H1 (cell line): ENCODE results near the gene TBC1D9. TPM values are rescaled to one million over a fixed set of nuclear protein-coding genes. Genes with fewer than 3 reads are reported as not detected.
"Not testable (repeated sequence)": the region's sequence is repeated elsewhere in the genome, so short reads cannot be mapped to it uniquely, and the experiment has no call there.

ENCODE experiments used
- CTCF ChIA-PET: fragments of 300-600 bp; sonication (Branson Sonifier 250); formaldehyde crosslinking; loops from one replicate; lab custom pipeline; 2021; ENCODE audit not compliant: partially characterized antibody; lab: Charles Lee
- POLR2A ChIA-PET: fragments of 300-600 bp; sonication (Branson Sonifier 250); formaldehyde crosslinking; loops from one replicate; lab custom pipeline; 2021; ENCODE audit warnings: inconsistent platforms; ENCODE audit not compliant: partially characterized antibody; lab: Charles Lee
- DNase-seq, 2 experiments: peaks; one replicate each; pipeline versions ENCODE4 v3.0.0 to v3.0.0-alpha.2; 2010 to 2022; ENCODE audit warnings: low spot score in 2 of 2, low read depth in 1 of 2, mixed read lengths in 1 of 2
- FAIRE-seq: peaks from 2 replicates; lab custom pipeline; 2011; peaks lifted over from hg19 to GRCh38; lab: Jason Lieb, UNC
- H2AFZ ChIP-seq: 2 replicates; pipeline ENCODE4 v1.8.1; 2012; ENCODE audit warnings: low read length, inconsistent platforms
- H2AK5ac ChIP-seq: 2 replicates; pipeline ENCODE4 v1.6.1; 2013; ENCODE audit warnings: low read depth, low read length
- H2BK120ac ChIP-seq: replicated peaks from 2 replicates; pipeline ENCODE3; 2013; ENCODE audit warnings: low read depth, low read length, inconsistent platforms
- H2BK12ac ChIP-seq: 2 replicates; pipeline ENCODE4 v1.6.1; 2013; ENCODE audit warnings: low read depth, low read length
- H2BK15ac ChIP-seq: 2 replicates; pipeline ENCODE4 v1.6.1; 2013; ENCODE audit warnings: low read length
- H2BK20ac ChIP-seq: 2 replicates; pipeline ENCODE4 v1.6.1; 2013; ENCODE audit warnings: low read length
- H2BK5ac ChIP-seq: 2 replicates; pipeline ENCODE4 v1.6.1; 2013; ENCODE audit warnings: low read depth, low read length
- H3K14ac ChIP-seq: 2 replicates; pipeline ENCODE4 v1.6.1; 2013; ENCODE audit warnings: inconsistent platforms; ENCODE audit not compliant: insufficient read length
- H3K18ac ChIP-seq: 2 replicates; pipeline ENCODE4 v1.6.1; 2013; ENCODE audit warnings: low read length; ENCODE audit errors: extremely low read depth
- H3K23ac ChIP-seq: 2 replicates; pipeline ENCODE4 v1.6.1; 2013; ENCODE audit warnings: inconsistent platforms; ENCODE audit not compliant: insufficient read length
- H3K23me2 ChIP-seq: 2 replicates; pipeline ENCODE4 v1.6.1; 2013; ENCODE audit warnings: low read depth, low read length
- H3K27ac ChIP-seq: 2 replicates; pipeline ENCODE4 v1.6.1; 2011; ENCODE audit warnings: low read depth, low read length, inconsistent platforms
- H3K27me3 ChIP-seq, 4 experiments: replicated peaks in 1 of 4; 1 replicate in 1 of 4; 2 replicates in 3 of 4; pipeline versions ENCODE4 v1.6.1 to v1.8.1; 2011 to 2013; ENCODE audit warnings: low read length in 3 of 4, mild to moderate bottlenecking in 3 of 4, inconsistent platforms in 2 of 4, mixed read lengths in 2 of 4, moderate library complexity in 1 of 4; ENCODE audit not compliant: control insufficient read depth in 3 of 4, insufficient read depth in 3 of 4; ENCODE audit errors: extremely low read depth in 1 of 4
- H3K36me3 ChIP-seq, 4 experiments: 2 replicates each; pipeline versions ENCODE4 v1.6.1 to v1.8.1; 2011 to 2013; ENCODE audit warnings: mild to moderate bottlenecking in 4 of 4, low read length in 3 of 4, moderate library complexity in 2 of 4, control low read depth in 1 of 4, inconsistent platforms in 1 of 4; ENCODE audit not compliant: insufficient read depth in 4 of 4, control insufficient read depth in 2 of 4
- H3K4ac ChIP-seq: replicated peaks from 2 replicates; pipeline ENCODE3; 2013; ENCODE audit warnings: low read length, low read depth, mixed read lengths, inconsistent platforms; ENCODE audit not compliant: insufficient read length
- H3K4me1 ChIP-seq, 4 experiments: replicated peaks in 1 of 4; 1 replicate in 1 of 4; 2 replicates in 3 of 4; pipeline versions ENCODE4 v1.6.1 to v1.8.1; 2011 to 2013; ENCODE audit warnings: low read length in 3 of 4, inconsistent platforms in 2 of 4, mixed read lengths in 1 of 4; ENCODE audit not compliant: insufficient read depth in 4 of 4, control insufficient read depth in 3 of 4
- H3K4me2 ChIP-seq, 2 experiments: 2 replicates each; pipeline versions ENCODE4 v1.6.1 to v1.8.1; 2011 to 2013; ENCODE audit warnings: low read depth in 2 of 2, low read length in 2 of 2, control low read depth in 1 of 2, inconsistent platforms in 1 of 2, mild to moderate bottlenecking in 1 of 2; ENCODE audit not compliant: insufficient read depth in 1 of 2
- H3K4me3 ChIP-seq, 4 experiments: fragments of 200-600, 300-600 bp in 1 of 4; sonication (generic), shearing (Covaris generic), sonication (Bioruptor Twin) in 1 of 4; 2 replicates each; pipeline versions ENCODE4 v1.5.1 to v1.8.1; 2011 to 2016; ENCODE audit warnings: low read length in 4 of 4, low read depth in 3 of 4, control low read depth in 2 of 4, inconsistent platforms in 2 of 4, mild to moderate bottlenecking in 2 of 4, mixed read lengths in 1 of 4, moderate library complexity in 1 of 4; ENCODE audit not compliant: insufficient read depth in 2 of 4; ENCODE audit errors: extremely low read depth in 1 of 4
- H3K56ac ChIP-seq: replicated peaks from 2 replicates; pipeline ENCODE3; 2013; ENCODE audit warnings: low read depth, mild to moderate bottlenecking, mixed read lengths, low read length, inconsistent platforms; ENCODE audit not compliant: insufficient read length
- H3K79me1 ChIP-seq: 2 replicates; pipeline ENCODE4 v1.6.1; 2013; ENCODE audit warnings: low read depth, low read length, control low read depth
- H3K79me2 ChIP-seq, 2 experiments: 2 replicates each; pipeline versions ENCODE4 v1.6.1 to v1.8.1; 2012 to 2013; ENCODE audit warnings: low read length in 2 of 2, mild to moderate bottlenecking in 2 of 2, inconsistent platforms in 1 of 2; ENCODE audit not compliant: insufficient read depth in 2 of 2, control insufficient read depth in 1 of 2
- H3K9ac ChIP-seq, 4 experiments: replicated peaks in 1 of 4; 1 replicate in 1 of 4; 2 replicates in 3 of 4; pipeline versions ENCODE4 v1.6.1 to v1.8.1; 2011 to 2013; ENCODE audit warnings: low read depth in 3 of 4, low read length in 3 of 4, control low read depth in 2 of 4, mild to moderate bottlenecking in 2 of 4, moderate library complexity in 2 of 4, inconsistent platforms in 1 of 4; ENCODE audit errors: extremely low read depth in 1 of 4
- H3K9me3 ChIP-seq, 2 experiments: 2 replicates each; pipeline versions ENCODE4 v1.6.1 to v1.8.1; 2012 to 2013; ENCODE audit warnings: mild to moderate bottlenecking in 2 of 2, moderate library complexity in 2 of 2, control low read depth in 1 of 2, inconsistent platforms in 1 of 2, low read depth in 1 of 2, low read length in 1 of 2, mixed read lengths in 1 of 2; ENCODE audit not compliant: insufficient read depth in 2 of 2
- H4K20me1 ChIP-seq, 2 experiments: replicated peaks in 1 of 2; 2 replicates each; pipeline versions ENCODE3 to v1.8.1; 2011 to 2013; ENCODE audit warnings: inconsistent platforms in 2 of 2, low read length in 2 of 2, mild to moderate bottlenecking in 1 of 2; ENCODE audit not compliant: insufficient read depth in 2 of 2, control insufficient read depth in 1 of 2
- H4K5ac ChIP-seq: 2 replicates; pipeline ENCODE4 v1.6.1; 2013; ENCODE audit warnings: low read length, low read depth, mixed read lengths, inconsistent platforms; ENCODE audit not compliant: insufficient read length
- H4K8ac ChIP-seq: 2 replicates; pipeline ENCODE4 v1.8.0; 2013; ENCODE audit warnings: mild to moderate bottlenecking, moderate library complexity, low read length, inconsistent platforms; ENCODE audit not compliant: insufficient read depth; ENCODE audit errors: extremely low read depth
- H4K91ac ChIP-seq: replicated peaks from 2 replicates; pipeline ENCODE3; 2013; ENCODE audit warnings: low read length, mixed read lengths, inconsistent platforms; ENCODE audit not compliant: insufficient read length
- BRCA1 ChIP-seq: IDR thresholded peaks from 2 replicates; pipeline ENCODE4 v1.6.1; 2012; ENCODE audit warnings: low read depth, low read length, improper control_type of control experiment
- JUN ChIP-seq: IDR thresholded peaks from 2 replicates; pipeline ENCODE4 v1.6.1; 2011; ENCODE audit warnings: low read depth, mild to moderate bottlenecking, improper control_type of control experiment, low read length
- KDM1A ChIP-seq: fragments of 200-600, 300-600 bp; sonication (generic); IDR thresholded peaks from 2 replicates; pipeline ENCODE4 v1.7.1; 2016; ENCODE audit warnings: mild to moderate bottlenecking, low read length, borderline replicate concordance
- NRF1 ChIP-seq: IDR thresholded peaks from 2 replicates; pipeline ENCODE4 v1.6.1; 2011; ENCODE audit warnings: mild to moderate bottlenecking, low read depth, low read length, improper control_type of control experiment
- PHF8 ChIP-seq: fragments of 200-600 bp; sonication (generic); conservative IDR thresholded peaks from 2 replicates; pipeline ENCODE4 v1.7.1; 2012; ENCODE audit warnings: low read depth, mild to moderate bottlenecking, inconsistent platforms, low read length, moderate library complexity
- SRF ChIP-seq: IDR thresholded peaks from 2 replicates; pipeline ENCODE4 v1.6.1; 2011; ENCODE audit warnings: mild to moderate bottlenecking, low read depth, low read length, moderate library complexity
- TAF7 ChIP-seq: optimal IDR thresholded peaks from 2 replicates; pipeline ENCODE3; 2011; ENCODE audit warnings: low read depth, mild to moderate bottlenecking, inconsistent platforms, low read length, moderate library complexity, borderline replicate concordance
- YY1 ChIP-seq: IDR thresholded peaks from 2 replicates; pipeline ENCODE4 v1.6.1; 2011; ENCODE audit warnings: low read depth, mild to moderate bottlenecking, low read length
- WGBS, 2 experiments: shearing (Covaris generic) in 1 of 2; methylation state at CpG; one replicate each; pipeline versions ENCODE4 v1.1.6 to v1.1.7; 2013 to 2015; ENCODE audit warnings: low lambda C conversion rate in 2 of 2, mixed read lengths in 2 of 2, inconsistent platforms in 1 of 2, low coverage in 1 of 2, missing lambda C conversion rate in 1 of 2; ENCODE audit not compliant: insufficient replicate concordance in 2 of 2, insufficient coverage in 1 of 2, insufficient read length in 1 of 2; ENCODE audit errors: extremely low coverage in 1 of 2, missing lambda C conversion rate in 1 of 2; 5-methylcytosine and 5-hydroxymethylcytosine counted together
- polyA plus RNA-seq, 7 experiments: library from polyadenylated mRNA; depleted of rRNA in 3 of 7; stranded (reverse) in 5 of 7; unstranded in 2 of 7; fragments of >200 nt in 5 of 7; fragments of 200-250 nt in 2 of 7; gene quantifications; 1 replicate in 5 of 7; 2 replicates in 1 of 7; 4 replicates in 1 of 7; pipeline versions ENCODE4 v1.2.1 to v1.2.3, GENCODE V29; 2011 to 2013; ENCODE audit warnings: missing spikeins in 2 of 7, mixed read lengths in 2 of 7
- total RNA-seq: library from RNA; stranded (reverse); fragmentation: NEBNext Ultra II Directional; extraction: Animal tissue kit (Norgen Biotek cat#: 25700); gene quantifications from 2 replicates; pipeline ENCODE4 v1.2.1, GENCODE V29; 2021

TBC1D9 gene
- total and polyA plus RNA-seq, 2 of the 8 experiments (the other 6 are each of a cell fraction or from before 2014, with no cell fraction given), result 0.94 to 1.0 TPM

DNA sequence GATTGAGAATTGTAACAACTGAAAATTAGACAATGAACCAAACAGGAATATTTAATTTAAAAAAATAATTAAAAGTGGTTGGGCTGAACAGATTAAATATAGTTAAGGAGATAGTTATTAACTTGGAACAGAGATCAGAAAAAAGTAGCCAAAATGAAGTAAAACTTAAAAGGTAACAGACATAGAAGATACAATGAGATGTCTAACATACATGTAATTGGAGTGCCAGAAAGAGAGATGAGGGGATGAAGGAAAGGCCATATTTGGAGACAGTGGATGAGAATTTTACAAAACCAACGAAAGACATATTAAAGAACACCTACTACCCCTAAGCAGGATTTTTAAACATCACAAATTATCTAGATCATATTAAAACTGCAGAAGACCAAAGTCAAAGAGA lies 8.0 kb downstream of the TBC1D9 start (continued):
- no peak for TF ChIP-seq KDM1A
- TF ChIP-seq PHF8, result no peak
- no peak for TF ChIP-seq NRF1
- TF ChIP-seq YY1, result no peak
- TF ChIP-seq SRF, result no peak
- no peak for TF ChIP-seq JUN
- TF ChIP-seq TAF7, result no peak
- no peak for TF ChIP-seq BRCA1

DNA sequence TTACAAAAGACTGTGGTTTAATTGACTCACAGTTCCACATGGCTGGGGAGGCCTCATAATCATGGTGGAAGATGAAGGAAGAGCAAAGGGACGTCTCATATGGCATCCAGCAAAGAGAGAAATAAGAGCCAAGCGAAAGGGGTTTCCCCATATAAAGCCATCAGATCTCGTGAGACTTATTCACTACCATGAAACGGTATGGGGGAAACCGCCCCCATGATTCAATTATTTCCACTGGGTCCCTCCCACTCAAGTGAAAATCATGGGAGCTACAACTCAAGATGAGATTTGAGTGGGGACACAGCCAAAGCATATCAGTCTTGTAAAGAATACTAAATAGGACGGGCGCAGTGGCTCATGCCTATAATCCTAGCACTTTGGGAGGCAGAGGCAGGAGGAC lies 9.6 kb downstream of the TBC1D9 start:
- H2BK120ac ChIP-seq, CTCF ChIA-PET, H3K9me3 ChIP-seq, H3K79me1 ChIP-seq, H4K91ac ChIP-seq, H3K56ac ChIP-seq, H2BK12ac ChIP-seq, H3K9ac ChIP-seq, H4K5ac ChIP-seq, H2BK20ac ChIP-seq, H3K4ac ChIP-seq, FAIRE-seq, H3K27me3 ChIP-seq, H2AFZ ChIP-seq, H4K20me1 ChIP-seq, H3K36me3 ChIP-seq, H3K27ac ChIP-seq, H3K4me3 ChIP-seq, H2AK5ac ChIP-seq, H2BK15ac ChIP-seq, DNase-seq, H3K18ac ChIP-seq, H3K79me2 ChIP-seq, H3K23me2 ChIP-seq, H3K4me1 ChIP-seq, H3K4me2 ChIP-seq, POLR2A ChIA-PET, H3K23ac ChIP-seq, H2BK5ac ChIP-seq, H4K8ac ChIP-seq, H3K14ac ChIP-seq: not testable (repeated sequence)
- 88% methylated on average over 7 of the region's 7 CpGs; no CpG with 5 or more reads in 1 of the 2 experiments for WGBS, 2 experiments
